GM12878 (cell line): ENCODE measurements around the gene PAX3.

Experiments used
- ASH2L ChIP-seq: fragments of 300-600, 200-600 bp; sonication (generic); IDR thresholded peaks from 2 replicates; pipeline ENCODE4 v1.6.1; 2017; ENCODE audit warnings: low read depth, mild to moderate bottlenecking, borderline replicate concordance
- CTCF ChIP-seq, 3 experiments: IDR thresholded peaks in 2 of 3; conservative IDR thresholded peaks in 1 of 3; 2 replicates each; pipeline ENCODE4 v1.5.1; 2011; ENCODE audit warnings: low read depth in 3 of 3, low read length in 3 of 3, mild to moderate bottlenecking in 3 of 3, control low read depth in 2 of 3, moderate library complexity in 2 of 3, inconsistent platforms in 1 of 3, mixed read lengths in 1 of 3; ENCODE audit not compliant: control insufficient read depth in 2 of 3, insufficient read depth in 1 of 3; ENCODE audit errors: extremely low read depth in 1 of 3
- FOXK2 ChIP-seq: fragments of 450-650 bp; IDR thresholded peaks from 2 replicates; pipeline ENCODE4 v1.6.1; 2017; ENCODE audit warnings: mild to moderate bottlenecking, moderate library complexity
- GATAD2B ChIP-seq: fragments of 450-650 bp; conservative IDR thresholded peaks from 2 replicates; pipeline ENCODE4 v1.6.1; 2017; ENCODE audit warnings: low read depth, mild to moderate bottlenecking, moderate library complexity
- KAT2A ChIP-seq: conservative IDR thresholded peaks from 2 replicates; pipeline ENCODE4 v1.6.1; 2011; ENCODE audit warnings: low read depth, low read length; ENCODE audit not compliant: control insufficient read depth
- MEF2A ChIP-seq: IDR thresholded peaks from 2 replicates; pipeline ENCODE4 v1.6.1; 2011; ENCODE audit warnings: low read depth, mild to moderate bottlenecking, low read length, moderate library complexity; ENCODE audit not compliant: insufficient read depth
- MXI1 ChIP-seq: fragments of 150-350 bp; IDR thresholded peaks from 2 replicates; pipeline ENCODE4 v1.6.1; 2011; ENCODE audit warnings: low read depth, mild to moderate bottlenecking, inconsistent platforms, low read length, improper control_type of control experiment
- POLR2AphosphoS5 ChIP-seq: IDR thresholded peaks from 2 replicates; pipeline ENCODE4 v1.6.1; 2011; ENCODE audit warnings: mild to moderate bottlenecking, low read length, inconsistent platforms
- REST ChIP-seq: IDR thresholded peaks from 2 replicates; pipeline ENCODE4 v1.6.1; 2012; ENCODE audit warnings: mild to moderate bottlenecking, low read depth, low read length
- ZNF274 ChIP-seq: IDR thresholded peaks from one replicate; pipeline ENCODE4 v1.8.0; 2011; ENCODE audit not compliant: insufficient read length, insufficient read depth

DNA sequence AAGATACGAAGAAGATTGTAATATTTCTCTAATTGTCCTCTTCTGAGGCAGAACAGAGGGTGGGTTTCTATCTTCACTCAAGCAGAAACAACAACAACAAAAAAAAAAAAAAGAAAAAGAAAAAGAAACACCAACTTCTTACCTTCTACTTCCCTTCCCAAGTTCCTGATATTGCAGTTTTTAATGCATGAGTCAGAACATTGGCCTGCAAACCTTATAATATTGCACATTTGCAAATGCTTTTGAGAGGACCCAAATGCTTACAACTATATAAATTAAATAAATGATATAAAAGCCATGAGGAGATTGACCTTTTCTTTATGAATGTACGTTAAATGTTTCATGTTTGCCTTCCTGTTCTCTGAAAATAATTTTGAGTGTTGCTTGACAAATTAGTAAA, 37.3 kb downstream of the PAX3 start:
- TF ChIP-seq GATAD2B (no peak), MEF2A (no peak), KAT2A (no peak), REST (no peak), ZNF274 (no peak), MXI1 (no peak), CTCF (IDR thresholded peaks at IDR 0.05 in 2 of 3, conservative IDR thresholded peaks at IDR 0.05 in 1 of 3; ENCODE audit: control insufficient read depth in 2 of 3, extremely low read depth in 1 of 3, insufficient read depth in 1 of 3, low read depth in 3 of 3, low read length in 3 of 3) (no peak), POLR2AphosphoS5 (no peak), ASH2L (no peak), FOXK2 (no peak)
